ENCODE results near the gene ZFC3H1. TPM values are rescaled to one million over a fixed set of nuclear protein-coding genes. Genes with fewer than 3 reads are reported as not detected.
"Not testable (repeated sequence)": the region's sequence is repeated elsewhere in the genome, so short reads cannot be mapped to it uniquely, and the experiment has no call there.

The ZFC3H1 gene
- total RNA-seq, 2 donors from 2014 or later, result 61.6 to 111 TPM

DNA sequence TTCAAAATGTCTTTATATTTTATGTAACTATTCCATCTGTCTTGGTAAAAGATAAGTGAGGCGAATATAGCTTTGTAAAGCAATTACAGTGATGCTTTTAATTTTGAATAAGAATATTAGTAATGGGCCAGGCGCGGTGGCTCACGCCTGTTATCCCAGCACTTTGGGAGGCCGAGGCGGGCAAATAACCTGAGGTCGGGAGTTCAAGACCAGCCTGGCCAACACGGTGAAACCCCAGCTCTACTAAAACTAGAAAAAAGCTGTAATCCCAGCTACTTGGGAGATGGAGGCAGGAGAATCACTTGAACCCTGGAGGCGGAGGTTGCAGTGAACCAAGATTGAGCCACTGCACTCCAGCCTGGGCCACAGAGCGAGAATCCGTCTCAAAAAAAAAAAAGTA is 23.5 kb upstream of the ZFC3H1 start:
- not testable (repeated sequence) for ATAC-seq (replicated peaks); H3K27me3 Mint-ChIP-seq; H3K27ac Mint-ChIP-seq; H3K4me1 Mint-ChIP-seq; H3K36me3 Mint-ChIP-seq (ENCODE audit: low read depth); H3K9me3 Mint-ChIP-seq
- peak overlapping the region; percentile 93 for H3K4me3 Mint-ChIP-seq

DNA sequence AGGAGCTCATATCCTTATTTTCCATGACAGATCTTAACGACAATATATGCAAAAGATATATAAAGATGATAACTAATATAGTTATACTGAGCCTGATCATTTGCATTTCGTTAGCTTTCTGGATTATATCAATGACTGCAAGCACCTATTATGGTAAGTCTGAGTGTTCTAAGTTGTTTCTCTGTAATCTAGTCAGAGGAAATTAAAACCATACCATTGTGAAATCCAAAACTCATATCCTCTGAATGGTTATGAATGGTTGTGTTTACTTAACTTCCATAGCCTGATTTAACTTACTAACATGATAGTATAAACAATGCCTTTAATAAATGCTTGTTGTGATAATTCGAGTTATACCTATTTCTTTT is 23.0 kb upstream of the ZFC3H1 start:
- Mint-ChIP-seq H3K4me1 (peaks cover 6% of the 10 kb centered on the region), H3K4me3 (peak overlapping the region; percentile 93), H3K27ac (peak overlapping the region; percentile 93), H3K36me3 (ENCODE audit: low read depth) (no peaks in the 10 kb centered on the region), H3K9me3 (no peaks in the 10 kb centered on the region), H3K27me3 (no peaks in the 10 kb centered on the region)
- peak; percentile 20 for ATAC-seq (replicated peaks)

DNA sequence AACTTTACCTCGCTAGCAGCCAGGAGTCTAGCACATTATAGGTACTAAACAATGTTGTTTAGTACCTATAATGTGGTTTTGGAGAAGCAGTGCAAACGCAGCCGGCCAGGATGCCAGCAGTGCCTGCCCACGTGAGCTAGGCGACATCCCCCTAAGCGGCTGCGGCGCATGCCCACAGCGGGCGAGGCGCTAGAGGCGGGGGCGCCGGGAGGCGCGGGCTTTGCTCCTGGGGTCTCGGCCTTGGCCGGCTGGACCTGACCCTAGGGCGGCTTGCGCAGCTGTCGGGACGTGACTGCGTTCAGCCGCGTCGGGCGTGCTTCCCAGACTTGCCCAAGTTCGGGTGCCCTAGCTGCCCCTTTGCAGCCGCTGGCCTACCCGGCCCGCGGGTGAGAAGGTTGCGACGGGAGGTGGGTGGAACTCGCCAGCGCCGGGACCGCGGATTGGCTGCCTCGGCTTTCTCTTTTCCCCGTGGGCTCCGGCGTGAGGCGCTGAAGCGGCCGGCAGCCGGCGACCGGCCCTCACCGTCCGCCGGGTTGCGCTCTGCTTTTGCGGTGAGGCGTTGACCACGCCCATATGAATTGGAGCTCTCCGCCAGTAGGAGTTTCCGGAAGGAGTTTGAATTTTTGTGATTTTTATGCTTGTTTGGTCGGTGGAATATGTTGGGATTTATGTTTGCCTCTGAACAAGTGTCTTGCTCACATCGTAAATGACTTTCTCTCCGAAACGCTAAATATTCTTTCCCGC is 22.4 kb upstream of the ZFC3H1 start, which contains the start of gene TMEM19:
Gene TMEM19 (plus strand): TSS at position 169 of the 744 bp plus-strand sequence. CDS start 599 bp downstream, outside the sequence.
- Mint-ChIP-seq H3K27ac (peak within 1 kb of the TSS; percentile 93), H3K36me3 (ENCODE audit: low read depth) (no peaks in the 10 kb centered on the region), H3K27me3 (no peaks in the 10 kb centered on the region), H3K4me3 (peak within 1 kb of the TSS; percentile 93), H3K4me1 (peaks cover 6% of the 10 kb centered on the region), H3K9me3 (no peaks in the 10 kb centered on the region)
- ATAC-seq (replicated peaks), result peak; percentile 90

DNA sequence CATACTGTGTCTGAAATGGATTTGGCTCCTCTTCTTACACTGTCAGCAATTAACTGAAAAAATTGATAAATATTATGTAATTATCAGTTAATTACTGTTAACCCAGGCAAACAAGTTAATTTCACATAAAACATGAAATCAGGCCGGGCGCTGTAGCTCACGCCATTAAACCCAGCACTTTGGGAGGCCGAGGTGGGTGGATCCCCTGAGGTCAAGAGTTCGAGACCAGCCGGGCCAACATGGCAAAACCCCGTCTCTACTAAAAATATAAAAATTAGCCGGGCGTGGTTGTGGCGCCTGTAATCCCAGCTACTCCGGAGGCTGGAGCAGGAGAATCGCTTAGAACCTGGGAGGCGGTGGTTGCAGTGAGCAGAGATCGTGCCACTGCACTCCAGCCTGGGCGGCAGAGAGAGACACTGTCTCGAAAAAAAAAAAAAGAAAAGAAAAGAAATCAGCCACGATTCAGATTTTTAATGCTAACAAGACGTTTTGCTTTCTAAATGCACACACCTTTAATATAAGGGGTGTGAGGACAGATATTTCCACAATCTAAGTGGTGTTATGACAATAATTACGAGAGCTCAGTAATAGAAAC is 21.8 kb upstream of the ZFC3H1 start:
- Mint-ChIP-seq H3K27ac (peak overlapping the region; percentile 69), H3K4me1 (peaks cover 6% of the 10 kb centered on the region), H3K27me3 (no peaks in the 10 kb centered on the region), H3K9me3 (no peaks in the 10 kb centered on the region), H3K4me3 (peak overlapping the region; percentile 93), H3K36me3 (ENCODE audit: low read depth) (no peaks in the 10 kb centered on the region)
- no peak for ATAC-seq (replicated peaks)

- H3K9me3 Mint-ChIP-seq, result no peaks in the 10 kb centered on the region
- no peaks in the 10 kb centered on the region for H3K27me3 Mint-ChIP-seq
- peak overlapping the region; percentile 93 for H3K4me3 Mint-ChIP-seq
- H3K36me3 Mint-ChIP-seq (ENCODE audit: low read depth), result no peaks in the 10 kb centered on the region
- ATAC-seq (replicated peaks), result peak; percentile 22
- H3K27ac Mint-ChIP-seq, result no peak overlapping the region
- H3K4me1 Mint-ChIP-seq, result peaks cover 6% of the 10 kb centered on the region
Measured at GRCh38 chr12:71684081-71684480, 20.4 kb upstream of the ZFC3H1 start.

GRCh38 chr12:71683633-71684032 is 20.0 kb upstream of the ZFC3H1 start:
- Mint-ChIP-seq H3K9me3 (no peaks in the 10 kb centered on the region), H3K27ac (no peak overlapping the region), H3K4me3 (peak overlapping the region; percentile 93), H3K27me3 (no peaks in the 10 kb centered on the region), H3K36me3 (ENCODE audit: low read depth) (no peaks in the 10 kb centered on the region), H3K4me1 (peaks cover 6% of the 10 kb centered on the region)
- ATAC-seq (replicated peaks), result no peak

- Mint-ChIP-seq H3K27ac (no peak overlapping the region), H3K4me1 (no peaks in the 10 kb centered on the region)
Measured at GRCh38 chr12:71682466-71682865, 18.8 kb upstream of the ZFC3H1 start.

DNA sequence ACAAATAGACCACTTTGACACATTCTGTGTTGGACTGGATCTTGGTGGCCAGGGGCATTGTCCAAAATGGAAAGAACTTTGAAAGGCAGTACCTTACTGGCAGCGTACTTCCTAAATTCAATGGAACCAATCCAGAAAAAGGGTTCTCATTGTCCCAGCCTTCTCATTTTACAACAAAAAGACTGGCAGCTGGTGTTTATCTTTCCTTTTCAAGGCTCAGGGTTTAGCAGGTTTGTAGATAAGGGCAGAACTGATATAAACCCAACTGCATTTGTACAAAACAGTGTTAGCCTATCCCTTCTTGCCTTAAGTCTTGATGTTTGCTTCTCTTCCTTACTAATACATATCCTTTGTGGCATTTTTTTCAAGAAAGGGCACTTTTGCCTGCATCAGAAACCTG is 8.2 kb upstream of the ZFC3H1 start:
- no peaks in the 10 kb centered on the region for H3K9me3 Mint-ChIP-seq
- no peak overlapping the region for H3K27ac Mint-ChIP-seq

More at GRCh38 chr12:71682466-71682865, 18.8 kb upstream of the ZFC3H1 start:
- Mint-ChIP-seq H3K27me3 (no peaks in the 10 kb centered on the region), H3K36me3 (ENCODE audit: low read depth) (no peaks in the 10 kb centered on the region), H3K4me3 (no peak overlapping the region), H3K9me3 (no peaks in the 10 kb centered on the region)
- ATAC-seq (replicated peaks), result no peak

GRCh38 chr12:71671311-71671710 is 7.7 kb upstream of the ZFC3H1 start:
- H3K4me3 Mint-ChIP-seq, result no peak overlapping the region
- no peak for ATAC-seq (replicated peaks)
- no peaks in the 10 kb centered on the region for H3K9me3 Mint-ChIP-seq
- H3K36me3 Mint-ChIP-seq (ENCODE audit: low read depth), result no peaks in the 10 kb centered on the region
- H3K27ac Mint-ChIP-seq, result no peak overlapping the region
- no peaks in the 10 kb centered on the region for H3K27me3 Mint-ChIP-seq
- peaks cover 5% of the 10 kb centered on the region for H3K4me1 Mint-ChIP-seq

More for the DNA sequence above, 8.2 kb upstream of the ZFC3H1 start:
- H3K4me3 Mint-ChIP-seq, result no peak overlapping the region
- H3K36me3 Mint-ChIP-seq (ENCODE audit: low read depth), result peaks cover 5% of the 10 kb centered on the region
- no peaks in the 10 kb centered on the region for H3K27me3 Mint-ChIP-seq
- ATAC-seq (replicated peaks), result no peak
- peaks cover 4% of the 10 kb centered on the region for H3K4me1 Mint-ChIP-seq

DNA sequence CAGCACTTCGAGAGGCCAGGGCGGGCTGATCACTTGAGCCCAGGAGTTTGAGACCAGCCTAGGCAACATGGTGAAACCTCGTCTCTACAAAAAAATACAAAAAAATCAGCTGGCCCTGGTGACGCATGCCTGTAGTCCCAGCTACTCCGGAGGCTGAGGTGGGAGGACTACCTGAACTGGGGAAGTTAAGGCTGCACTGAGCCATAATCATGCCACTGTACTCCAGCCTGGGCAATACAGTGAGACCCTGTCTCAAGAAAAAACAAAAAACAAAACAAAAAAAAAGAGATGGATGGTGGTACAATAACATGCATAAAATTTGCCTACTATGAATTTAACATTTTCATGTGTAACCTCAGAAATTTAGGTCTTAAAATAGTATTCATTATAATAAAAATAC is 2.6 kb upstream of the ZFC3H1 start:
- H3K4me1 Mint-ChIP-seq, result peaks cover 13% of the 10 kb centered on the region
- peak overlapping the region; percentile 98 for H3K4me3 Mint-ChIP-seq
- H3K27ac Mint-ChIP-seq, result peak overlapping the region; percentile 100
- H3K27me3 Mint-ChIP-seq, result no peaks in the 10 kb centered on the region
- ATAC-seq (replicated peaks), result no peak
- peaks cover 49% of the 10 kb centered on the region for H3K36me3 Mint-ChIP-seq (ENCODE audit: low read depth)
- no peaks in the 10 kb centered on the region for H3K9me3 Mint-ChIP-seq

DNA sequence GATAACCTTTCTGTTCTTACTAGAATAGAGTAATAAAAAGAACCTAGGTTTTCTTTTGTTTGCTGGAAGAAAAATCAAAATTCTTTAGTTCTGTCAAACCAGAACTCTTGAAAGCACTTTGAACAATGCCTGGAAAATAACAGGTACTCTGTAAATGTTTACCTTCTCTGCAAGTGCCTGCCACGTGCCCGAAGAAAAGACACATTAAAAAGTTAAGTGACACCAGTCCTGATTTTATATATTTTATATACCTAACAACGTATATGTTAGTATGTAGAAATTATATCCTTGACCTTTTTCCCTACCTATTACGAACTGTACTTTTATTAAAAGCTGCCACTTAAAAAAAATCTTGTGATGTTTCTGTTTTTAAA is 1.4 kb upstream of the ZFC3H1 start:
- Mint-ChIP-seq H3K4me1 (peaks cover 13% of the 10 kb centered on the region), H3K36me3 (ENCODE audit: low read depth) (peaks cover 50% of the 10 kb centered on the region), H3K4me3 (peak overlapping the region; percentile 98), H3K27me3 (no peaks in the 10 kb centered on the region), H3K9me3 (no peaks in the 10 kb centered on the region), H3K27ac (peak overlapping the region; percentile 100)
- ATAC-seq (replicated peaks), result no peak

DNA sequence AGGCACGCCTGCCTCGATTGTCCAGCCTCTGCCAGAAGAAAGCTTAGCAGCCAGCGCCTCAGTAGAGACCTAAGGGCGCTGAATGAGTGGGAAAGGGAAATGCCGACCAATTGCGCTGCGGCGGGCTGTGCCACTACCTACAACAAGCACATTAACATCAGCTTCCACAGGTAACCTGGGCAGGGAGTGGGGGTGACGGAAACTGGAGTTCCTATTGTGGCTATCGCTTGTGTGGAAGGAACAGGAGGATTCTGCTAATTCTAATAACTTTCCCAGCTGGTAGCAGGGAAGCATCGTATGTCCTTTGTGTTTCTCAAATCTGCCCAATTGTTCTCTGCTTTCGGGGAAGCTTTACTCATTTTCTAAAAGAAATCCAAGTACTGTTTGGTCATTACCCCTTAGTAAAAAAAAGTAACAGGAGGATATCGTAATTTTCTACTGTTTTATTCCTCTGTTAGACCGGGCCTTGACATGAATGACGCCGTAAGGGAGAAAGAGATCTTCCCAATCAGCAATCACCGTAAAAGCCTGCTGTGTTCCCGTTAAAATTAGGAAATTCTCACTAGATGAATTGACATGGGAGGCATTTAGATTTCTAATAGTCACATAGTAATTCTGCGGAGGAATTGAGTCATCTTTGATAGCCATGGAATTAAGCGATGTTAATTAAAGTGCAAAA is 902 bp upstream of the ZFC3H1 start:
- H3K27me3 Mint-ChIP-seq, result no peaks in the 10 kb centered on the region
- H3K4me1 Mint-ChIP-seq, result peaks cover 13% of the 10 kb centered on the region
- peak overlapping the region; percentile 100 for H3K27ac Mint-ChIP-seq
- peak overlapping the region; percentile 98 for H3K4me3 Mint-ChIP-seq
- peaks cover 50% of the 10 kb centered on the region for H3K36me3 Mint-ChIP-seq (ENCODE audit: low read depth)
- ATAC-seq (replicated peaks), result peak; percentile 12
- H3K9me3 Mint-ChIP-seq, result no peaks in the 10 kb centered on the region

DNA sequence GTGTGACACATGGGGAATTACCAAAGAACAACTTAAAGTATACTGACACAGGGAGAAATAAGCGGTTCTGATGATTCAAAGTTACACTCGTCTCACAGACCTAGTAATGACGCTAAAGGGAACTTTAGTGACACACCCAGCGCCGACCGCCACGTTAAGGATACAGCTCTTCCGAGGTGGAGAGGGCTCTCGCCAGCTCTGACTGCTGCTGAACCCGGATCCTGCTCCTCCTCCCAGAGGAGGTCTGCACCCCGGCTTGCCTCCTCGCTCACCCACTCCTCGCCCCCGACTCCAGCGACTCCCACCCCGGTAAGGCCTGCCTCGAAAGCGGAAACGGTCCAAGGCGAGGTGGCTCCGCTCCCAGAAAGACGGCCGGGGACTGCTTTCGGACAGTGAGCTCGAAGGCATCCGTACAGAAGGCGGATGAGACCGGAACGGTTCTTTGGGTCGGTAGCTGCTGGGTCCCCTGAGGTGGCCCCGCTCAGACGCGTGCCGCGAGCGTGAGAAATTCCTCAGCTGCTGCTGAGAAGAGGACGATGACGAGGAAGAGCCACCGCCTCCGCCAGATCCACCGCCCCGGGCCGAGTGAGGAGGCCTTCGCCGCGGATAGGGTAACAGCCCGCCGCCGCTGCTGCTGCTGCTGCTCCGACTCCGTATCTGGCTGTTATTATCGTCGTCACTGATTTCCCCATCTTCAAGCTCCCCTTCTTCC is 643 bp downstream of the ZFC3H1 start:
- peaks cover 22% of the 10 kb centered on the region for H3K4me1 Mint-ChIP-seq
- H3K9me3 Mint-ChIP-seq, result no peaks in the 10 kb centered on the region
- no peaks in the 10 kb centered on the region for H3K27me3 Mint-ChIP-seq
- ATAC-seq (replicated peaks), result peak; percentile 77
- peak overlapping the region; percentile 98 for H3K4me3 Mint-ChIP-seq
- peaks cover 50% of the 10 kb centered on the region for H3K36me3 Mint-ChIP-seq (ENCODE audit: low read depth)
- peak overlapping the region; percentile 100 for H3K27ac Mint-ChIP-seq

DNA sequence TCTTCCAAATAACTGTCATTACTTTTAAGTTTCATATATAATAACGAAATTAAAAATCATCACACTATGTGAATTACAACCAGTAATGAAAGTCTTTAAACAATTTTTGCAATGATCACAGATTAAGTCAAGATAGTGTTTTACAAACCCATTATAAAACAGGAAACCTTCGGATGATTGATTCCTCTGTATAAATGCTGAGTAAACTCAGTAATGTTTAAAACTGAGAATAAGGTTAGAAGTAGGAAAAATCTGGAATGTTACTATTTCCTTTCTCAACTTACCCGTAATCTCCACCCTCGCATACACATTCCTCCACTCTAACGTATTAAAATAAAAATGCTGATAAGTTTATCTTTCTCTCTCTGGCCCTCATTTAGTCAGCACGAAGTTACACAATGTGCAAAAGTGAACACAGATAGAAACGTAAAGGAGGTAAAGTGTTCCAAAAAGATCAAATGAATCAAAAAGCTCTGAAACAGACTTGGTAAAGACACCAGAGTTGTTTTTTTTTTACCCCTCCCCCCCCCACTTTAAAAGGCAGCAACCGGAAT is 1.6 kb downstream of the ZFC3H1 start:
- no peak for ATAC-seq (replicated peaks)
- H3K27me3 Mint-ChIP-seq, result no peaks in the 10 kb centered on the region
- H3K27ac Mint-ChIP-seq, result peak overlapping the region; percentile 100
- peak overlapping the region; percentile 98 for H3K4me3 Mint-ChIP-seq
- H3K4me1 Mint-ChIP-seq, result peaks cover 20% of the 10 kb centered on the region
- peaks cover 50% of the 10 kb centered on the region for H3K36me3 Mint-ChIP-seq (ENCODE audit: low read depth)
- H3K9me3 Mint-ChIP-seq, result no peaks in the 10 kb centered on the region

Data from activated T-helper 17 cell treated with anti-CD3 and anti-CD28 coated beads, Interleukin-2, amount 50 U/mL, for 72 hours (primary cell).